ELF-1 (cell line): Measurements from ENCODE around the gene SEC22C.

Source experiments
- DNase-seq: peaks from one replicate; pipeline ENCODE4 v3.0.0-alpha.2; 2016; ENCODE audit warnings: low read depth, low spot score

SEC22C gene

GRCh38 chr3:42535981-42536784 is 45.6 kb downstream of the SEC22C start:
- DNase-seq: peak; percentile 90

- no peak for DNase-seq
Observed at GRCh38 chr3:42533161-42533897, 48.4 kb downstream of the SEC22C start.

DNA sequence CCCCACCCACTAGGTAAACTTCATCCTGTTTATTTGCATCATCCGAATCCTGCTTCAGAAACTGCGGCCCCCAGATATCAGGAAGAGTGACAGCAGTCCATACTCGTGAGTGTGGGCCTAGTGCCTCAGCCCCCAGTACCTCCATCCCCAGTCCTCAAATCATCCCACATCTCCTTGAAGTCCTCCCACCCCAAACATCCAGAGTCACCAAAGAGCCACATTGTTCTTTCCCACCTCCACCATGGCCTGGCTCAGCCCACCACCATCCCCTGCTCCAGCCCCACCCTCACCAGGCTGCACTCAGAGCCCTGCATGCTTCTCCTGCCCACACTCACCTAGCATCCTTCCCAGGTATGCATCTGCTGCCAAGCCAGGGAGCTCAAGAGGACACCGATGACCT is 49.5 kb downstream of the SEC22C start:
- DNase-seq: no peak

DNA sequence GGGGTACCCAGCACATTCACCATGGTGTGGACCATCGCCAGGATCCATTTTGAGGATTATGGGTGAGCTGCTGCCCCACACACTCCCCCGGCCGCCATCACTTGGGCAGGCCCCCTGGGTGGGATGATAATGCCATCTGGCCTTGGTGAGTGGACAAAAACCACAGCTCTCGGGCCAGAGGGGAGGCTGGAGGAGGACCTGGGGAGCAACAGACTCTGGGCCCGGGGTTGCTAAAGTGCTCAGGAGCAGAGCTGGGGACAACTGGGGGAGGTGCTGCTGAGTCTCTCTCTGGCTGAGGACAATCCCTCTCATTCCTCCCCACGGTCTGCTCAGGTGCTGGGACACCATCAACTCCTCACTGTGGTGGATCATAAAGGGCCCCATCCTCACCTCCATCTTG is 50.3 kb downstream of the SEC22C start:
- no peak for DNase-seq

DNA sequence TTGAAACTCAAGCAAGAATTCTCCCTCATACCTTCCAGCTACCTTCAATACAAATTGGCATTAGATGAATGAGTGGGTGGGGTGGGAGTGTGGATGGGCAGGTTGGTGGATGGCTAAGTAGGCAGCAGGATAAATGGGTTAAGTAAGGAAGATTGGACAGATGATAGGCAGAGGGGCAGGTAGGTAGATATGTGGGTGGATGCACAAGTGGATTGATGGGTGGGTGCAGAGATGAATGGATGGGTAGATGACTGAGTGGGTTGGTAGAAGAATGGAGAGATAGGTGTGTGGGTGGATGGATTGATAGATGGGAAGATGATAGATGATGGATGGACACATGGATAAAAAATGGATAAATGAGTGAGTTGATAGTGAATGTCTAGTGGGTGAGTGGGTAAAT is 51.7 kb downstream of the SEC22C start:
- no peak for DNase-seq

DNA sequence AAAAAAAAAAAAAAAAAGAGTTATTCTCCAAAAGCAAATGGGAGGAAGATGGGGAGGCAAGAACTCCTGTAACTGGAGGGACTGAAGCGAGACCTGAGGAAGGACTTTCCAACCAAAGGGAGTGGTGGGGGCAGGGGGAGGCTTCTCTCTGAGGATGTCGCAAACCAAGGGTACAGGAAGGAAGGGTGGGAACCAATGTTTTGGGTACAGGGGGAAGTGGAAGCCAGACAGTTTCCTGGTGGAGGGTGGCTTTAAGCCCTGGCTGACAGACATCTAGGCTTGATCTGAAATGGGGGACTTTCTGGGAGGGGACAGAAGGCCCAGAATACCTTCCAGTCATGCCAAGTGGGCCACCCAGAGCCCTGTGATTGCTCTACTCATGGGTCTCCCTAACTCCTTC is 52.3 kb downstream of the SEC22C start:
- DNase-seq: no peak

DNA sequence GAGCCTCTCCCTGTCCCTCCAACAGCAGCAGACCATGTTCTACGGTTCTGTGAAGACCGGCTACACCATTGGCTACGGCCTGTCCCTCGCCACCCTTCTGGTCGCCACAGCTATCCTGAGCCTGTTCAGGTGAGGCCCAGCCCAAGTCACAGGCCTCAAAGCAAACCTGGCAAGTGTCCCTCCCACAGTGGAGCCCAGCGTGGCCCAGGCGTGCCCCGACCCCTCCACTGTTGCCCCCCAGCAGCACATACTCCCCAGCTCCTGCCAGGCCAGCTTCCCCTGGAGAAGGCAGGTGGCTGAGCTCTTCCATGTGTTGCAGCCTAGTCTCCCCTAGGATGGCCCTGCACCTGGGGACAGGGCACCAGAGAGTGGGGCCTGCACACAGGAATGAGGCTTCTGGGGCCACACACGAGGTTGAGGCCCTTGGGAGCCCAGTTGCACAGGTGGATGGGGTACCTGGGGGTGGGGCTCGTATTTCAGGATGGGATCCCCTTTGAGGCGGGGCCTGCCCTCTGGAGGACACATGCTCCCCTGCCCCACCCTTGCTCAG is 54.3 kb downstream of the SEC22C start:
- DNase-seq: no peak

- peak; percentile 9 for DNase-seq
Observed at GRCh38 chr3:42526616-42527367, 55.0 kb downstream of the SEC22C start.

DNA sequence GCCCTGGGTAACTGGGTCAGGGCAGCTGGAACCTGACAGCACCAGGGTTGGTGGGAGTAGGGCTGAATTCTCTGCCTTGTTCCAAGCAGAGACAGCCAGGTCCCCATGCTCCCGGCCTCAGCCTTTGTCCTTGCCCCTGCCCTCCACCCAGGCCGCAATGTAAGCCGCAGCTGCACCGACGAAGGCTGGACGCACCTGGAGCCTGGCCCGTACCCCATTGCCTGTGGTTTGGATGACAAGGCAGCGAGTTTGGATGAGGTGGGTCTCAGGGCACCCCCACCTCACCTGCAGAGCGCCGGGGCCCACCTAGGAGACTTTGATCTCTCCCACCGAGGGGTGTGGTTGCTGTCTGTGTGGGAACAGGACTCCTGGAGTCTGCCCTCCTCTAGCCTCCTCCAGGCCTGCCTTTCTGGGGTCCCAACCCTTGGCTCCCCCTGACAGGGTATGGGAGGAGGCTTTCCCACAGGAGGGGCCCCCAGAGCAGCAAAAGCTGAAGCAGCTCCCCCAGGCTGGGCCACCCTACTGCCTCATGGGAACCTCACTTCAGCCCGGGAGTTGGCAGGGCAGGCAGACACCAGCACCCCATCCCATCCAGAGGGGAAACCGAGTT is 55.9 kb downstream of the SEC22C start:
- DNase-seq: no peak

- no peak for DNase-seq
Observed at GRCh38 chr3:42525212-42525611, 56.6 kb downstream of the SEC22C start.

DNA sequence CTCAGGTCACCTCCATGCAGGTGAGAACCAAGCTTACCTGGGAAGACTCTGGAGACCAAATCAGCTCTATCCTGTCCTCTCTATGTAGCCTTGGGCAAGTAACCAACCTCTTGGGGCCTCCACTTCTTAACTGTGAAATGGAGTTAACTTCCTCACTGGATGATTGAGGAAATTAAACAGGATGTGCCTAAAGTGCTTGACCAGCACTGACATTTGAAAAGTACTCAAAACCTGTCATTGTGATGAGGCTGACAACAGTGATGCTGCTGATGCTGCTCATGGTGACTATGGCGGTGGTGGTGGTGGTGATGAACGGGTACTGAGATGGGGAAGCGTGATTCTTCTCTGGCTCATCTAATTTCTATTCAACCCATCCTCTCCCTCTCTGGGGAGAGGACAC is 57.0 kb downstream of the SEC22C start:
- no peak for DNase-seq

DNA sequence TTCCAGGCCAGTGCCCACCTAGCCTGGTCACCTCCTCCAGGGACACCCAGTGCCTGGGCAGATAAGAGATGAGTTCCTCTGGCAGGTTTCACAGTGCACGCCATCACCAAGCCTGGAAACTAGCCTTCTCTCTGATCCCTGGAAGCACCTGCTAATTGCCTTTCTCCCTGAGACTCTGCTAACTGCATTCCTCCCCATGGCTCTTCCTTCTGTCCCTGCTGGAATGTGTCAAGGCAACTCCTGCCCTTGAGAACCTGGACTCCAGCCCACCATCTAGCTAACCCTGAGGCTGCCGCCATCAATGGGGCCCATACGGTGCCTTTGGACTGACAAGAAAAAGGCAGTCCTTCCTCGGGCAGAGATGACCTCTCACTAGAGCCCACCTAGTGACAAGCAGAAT is 60.9 kb downstream of the SEC22C start:
- peak; percentile 13 for DNase-seq

DNA sequence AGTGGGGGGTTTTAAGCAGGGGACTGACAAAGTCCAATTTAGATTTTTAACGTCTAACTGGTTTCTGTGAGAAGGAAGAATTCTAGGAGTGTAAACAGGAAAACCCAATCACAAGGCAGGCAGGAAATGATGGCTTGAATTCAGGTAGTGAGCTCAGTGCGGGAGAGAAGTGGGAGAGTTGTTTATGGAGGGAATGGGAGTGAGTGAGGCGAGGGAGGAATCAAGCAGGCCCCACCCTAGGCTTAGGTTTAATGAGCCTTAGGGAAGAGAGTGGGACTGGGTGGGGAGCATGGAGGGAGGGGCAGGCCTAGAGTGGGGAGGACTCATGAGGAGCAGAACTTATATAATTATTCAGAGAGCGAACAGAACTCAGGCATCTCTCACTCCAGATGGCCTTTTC is 61.4 kb downstream of the SEC22C start:
- DNase-seq: no peak

DNA sequence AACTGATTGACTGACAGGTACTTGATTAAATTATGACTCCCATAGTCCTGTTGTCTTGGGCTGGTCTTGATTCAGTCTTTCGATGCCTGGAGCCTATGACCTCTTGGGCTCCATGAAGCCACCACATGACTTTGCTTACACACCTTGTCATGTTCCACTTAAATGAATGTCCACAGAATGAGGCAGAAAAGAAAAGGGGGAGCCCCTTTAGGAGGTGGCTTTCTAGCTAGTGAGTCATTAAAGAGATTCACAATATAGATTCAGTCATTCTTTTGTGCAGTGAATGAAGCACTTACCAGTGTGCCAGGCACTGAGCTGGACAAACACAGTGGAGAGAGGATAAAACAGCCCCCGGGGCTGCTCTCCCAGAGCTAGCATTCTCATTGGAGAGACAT is 62.2 kb downstream of the SEC22C start:
- no peak for DNase-seq

DNA sequence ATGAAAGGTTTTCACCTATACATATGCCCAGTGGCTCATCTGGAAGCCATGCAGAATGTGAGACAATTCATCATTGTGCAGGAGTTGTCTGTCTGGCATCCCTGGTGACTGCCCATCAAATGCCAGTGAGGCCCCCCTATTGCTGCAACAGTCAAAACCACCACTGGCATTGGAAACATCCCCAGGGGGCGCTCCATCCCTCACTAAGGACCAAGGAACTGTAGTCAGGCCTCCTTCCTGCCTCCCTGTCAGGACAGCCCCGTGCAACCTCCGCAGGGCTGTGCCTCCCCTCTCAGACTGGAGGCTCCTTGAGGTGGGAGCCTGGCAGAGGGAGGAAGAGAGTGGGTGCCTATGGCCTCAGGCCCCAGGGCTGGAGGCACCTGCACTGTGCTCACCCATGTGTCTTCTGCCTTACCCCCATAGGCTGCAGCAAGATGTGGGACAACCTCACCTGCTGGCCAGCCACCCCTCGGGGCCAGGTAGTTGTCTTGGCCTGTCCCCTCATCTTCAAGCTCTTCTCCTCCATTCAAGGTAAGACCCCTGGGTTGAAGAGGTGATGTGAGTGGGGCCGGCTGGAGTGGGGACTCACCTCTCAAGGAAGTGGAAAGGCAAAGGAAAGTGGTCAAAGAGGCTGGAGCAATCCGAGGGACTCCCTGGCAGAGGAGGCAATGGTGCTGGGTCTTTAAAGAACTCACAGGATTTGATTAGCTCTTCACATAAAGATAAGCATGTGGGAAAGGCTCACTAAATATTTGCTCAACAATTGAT is 62.8 kb downstream of the SEC22C start:
- DNase-seq: peak; percentile 32

GRCh38 chr3:42517117-42517516 is 64.7 kb downstream of the SEC22C start:
- no peak for DNase-seq

DNA sequence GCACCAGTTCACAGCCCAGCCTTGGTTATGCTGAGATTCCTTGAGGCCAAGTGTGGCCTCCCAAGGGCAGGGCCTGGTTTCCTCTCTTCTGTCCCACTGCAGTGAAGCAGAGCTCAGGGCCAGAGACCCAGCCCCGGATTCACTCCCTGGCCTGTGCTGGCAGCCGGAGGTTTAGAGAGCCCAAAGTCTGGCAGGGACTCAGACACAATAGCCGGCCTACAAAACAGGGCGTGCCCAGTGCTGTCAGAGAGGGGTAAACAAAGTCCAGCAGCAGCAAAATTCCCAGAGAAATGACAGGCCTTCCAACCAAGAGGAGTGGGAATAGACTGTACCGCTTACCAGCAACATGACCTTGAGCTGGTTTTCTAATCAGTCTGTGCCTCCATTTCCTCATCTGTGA is 65.3 kb downstream of the SEC22C start:
- no peak for DNase-seq

DNA sequence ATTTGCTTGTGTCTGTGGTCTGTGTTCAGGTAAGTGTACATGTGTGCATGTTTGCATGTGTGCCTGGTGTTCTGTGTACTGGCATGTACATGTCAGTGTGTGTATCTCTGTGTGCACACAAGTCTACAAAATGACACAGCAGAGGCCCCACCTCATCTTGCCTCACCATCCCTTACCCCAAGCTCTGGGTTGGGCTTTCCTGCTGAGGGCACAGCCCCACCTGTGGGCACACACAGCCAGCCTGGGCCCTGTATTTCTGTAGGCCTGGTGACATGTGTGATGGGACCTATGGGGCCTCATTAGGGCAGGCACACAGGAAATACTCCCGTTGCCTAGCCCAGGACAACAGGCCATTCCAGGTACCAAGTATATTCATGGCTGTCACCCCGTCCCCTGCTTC is 65.8 kb downstream of the SEC22C start:
- no peak for DNase-seq

GRCh38 chr3:42515391-42515916 is 66.3 kb downstream of the SEC22C start:
- no peak for DNase-seq

- no peak for DNase-seq
Observed at GRCh38 chr3:42514876-42515275, 66.9 kb downstream of the SEC22C start.

DNA sequence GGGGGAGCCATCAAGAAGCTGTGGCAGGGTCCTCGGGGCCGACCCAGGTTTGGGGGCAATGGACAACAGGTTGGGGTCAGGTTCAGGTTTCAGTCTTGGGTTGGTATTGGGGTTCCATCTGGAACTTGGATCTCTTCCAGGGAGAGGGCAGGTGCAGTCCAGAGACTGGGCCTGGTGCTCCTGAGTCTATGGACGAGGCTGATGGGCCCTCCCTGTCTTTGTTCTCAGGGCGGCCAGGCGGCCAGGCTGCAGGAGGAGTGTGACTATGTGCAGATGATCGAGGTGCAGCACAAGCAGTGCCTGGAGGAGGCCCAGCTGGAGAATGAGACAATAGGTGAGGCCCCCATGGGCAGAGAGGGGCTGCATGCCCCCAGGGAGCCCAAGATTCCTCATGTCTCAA is 68.2 kb downstream of the SEC22C start:
- no peak for DNase-seq
